ENCODE results near the gene RAB44.

Gene RAB44

GRCh38 chr6:36685166-36685924 lies 12.3 kb upstream of the RAB44 start:
- no peak for DNase-seq (ENCODE audit: extremely low read depth in 1 of 2, low read depth in 1 of 2)

- DNase-seq (ENCODE audit: extremely low read depth in 1 of 2, low read depth in 1 of 2) = no peak
Observed at GRCh38 chr6:36685926-36686667, 11.5 kb upstream of the RAB44 start.

- DNase-seq (ENCODE audit: extremely low read depth in 1 of 2, low read depth in 1 of 2) = no peak
Observed at GRCh38 chr6:36686668-36687513, 10.7 kb upstream of the RAB44 start.

- no peak for DNase-seq (ENCODE audit: extremely low read depth in 1 of 2, low read depth in 1 of 2)
Observed at GRCh38 chr6:36688063-36688738, 9.4 kb upstream of the RAB44 start.

- no peak for DNase-seq (ENCODE audit: extremely low read depth in 1 of 2, low read depth in 1 of 2)
Observed at GRCh38 chr6:36688739-36689075, 8.9 kb upstream of the RAB44 start.

GRCh38 chr6:36691011-36691410 lies 6.6 kb upstream of the RAB44 start:
- no peak for DNase-seq (ENCODE audit: extremely low read depth in 1 of 2, low read depth in 1 of 2)

- DNase-seq (ENCODE audit: extremely low read depth in 1 of 2, low read depth in 1 of 2) = no peak
Observed at GRCh38 chr6:36691612-36692011, 6.0 kb upstream of the RAB44 start.

GRCh38 chr6:36692220-36692619 lies 5.4 kb upstream of the RAB44 start:
- DNase-seq (ENCODE audit: extremely low read depth in 1 of 2, low read depth in 1 of 2) = no peak

- DNase-seq (ENCODE audit: extremely low read depth in 1 of 2, low read depth in 1 of 2) = no peak
Observed at GRCh38 chr6:36692861-36693702, 4.5 kb upstream of the RAB44 start.

- no peak for DNase-seq (ENCODE audit: extremely low read depth in 1 of 2, low read depth in 1 of 2)
Observed at GRCh38 chr6:36694616-36695015, 3.0 kb upstream of the RAB44 start.

- DNase-seq (ENCODE audit: extremely low read depth in 1 of 2, low read depth in 1 of 2) = no peak
Observed at GRCh38 chr6:36695414-36695813, 2.2 kb upstream of the RAB44 start.

GRCh38 chr6:36698196-36698595 lies 570 bp downstream of the RAB44 start:
- no peak for DNase-seq (ENCODE audit: extremely low read depth in 1 of 2, low read depth in 1 of 2)

GRCh38 chr6:36698871-36699271 lies 1.2 kb downstream of the RAB44 start:
- no peak for DNase-seq (ENCODE audit: extremely low read depth in 1 of 2, low read depth in 1 of 2)

- no peak for DNase-seq (ENCODE audit: extremely low read depth in 1 of 2, low read depth in 1 of 2)
Observed at GRCh38 chr6:36699348-36699747, 1.7 kb downstream of the RAB44 start.

- no peak for DNase-seq (ENCODE audit: extremely low read depth in 1 of 2, low read depth in 1 of 2)
Observed at GRCh38 chr6:36700071-36700812, 2.6 kb downstream of the RAB44 start.

GRCh38 chr6:36700831-36701230 lies 3.2 kb downstream of the RAB44 start:
- DNase-seq (ENCODE audit: extremely low read depth in 1 of 2, low read depth in 1 of 2) = no peak

- DNase-seq (ENCODE audit: extremely low read depth in 1 of 2, low read depth in 1 of 2) = no peak
Observed at GRCh38 chr6:36701401-36701991, 3.9 kb downstream of the RAB44 start.

- DNase-seq (ENCODE audit: extremely low read depth in 1 of 2, low read depth in 1 of 2) = no peak
Observed at GRCh38 chr6:36702656-36703055, 5.0 kb downstream of the RAB44 start.

- no peak for DNase-seq (ENCODE audit: extremely low read depth in 1 of 2, low read depth in 1 of 2)
Observed at GRCh38 chr6:36703081-36703606, 5.5 kb downstream of the RAB44 start.

Measured in stimulated activated CD8-positive, alpha-beta memory T cell treated with anti-CD3 and anti-CD28 coated beads, Interleukin-7, amount 100 ng/mL, for 48 hours (primary cell).